GM18498 (cell line): ENCODE measurements around the gene PRPF31.
"Not testable (repeated sequence)": the region's sequence is repeated elsewhere in the genome, so short reads cannot be mapped to it uniquely, and the experiment has no call there.

Source experiments
- ATAC-seq: cut with Tn5 transposase; IDR thresholded peaks from one replicate; pipeline ENCODE4 v1.9.1; 2021; ENCODE audit warnings: mild to moderate bottlenecking, moderate library complexity; ENCODE audit not compliant: unreplicated experiment

The PRPF31 gene

GRCh38 chr19:54115109-54116063, at the start of gene PRPF31, which contains the start of gene TFPT:
TSS of gene PRPF31 (plus strand) at chr19:54115754. CDS start at chr19:54118279, 2,525 bp downstream.
TSS of gene TFPT (minus strand) at chr19:54115657. CDS start at chr19:54115269, 388 bp downstream.
- ATAC-seq, result peak; percentile 85

GRCh38 chr19:54069470-54069869, 46.1 kb upstream of the PRPF31 start:
- no peak for ATAC-seq

- ATAC-seq, result no peak
Measured at GRCh38 chr19:54073829-54074228, 41.7 kb upstream of the PRPF31 start.

- ATAC-seq, result no peak
Measured at GRCh38 chr19:54074851-54075250, 40.7 kb upstream of the PRPF31 start.

- no peak for ATAC-seq
Measured at GRCh38 chr19:54077334-54077733, 38.2 kb upstream of the PRPF31 start.

GRCh38 chr19:54081032-54081431, 34.5 kb upstream of the PRPF31 start, which contains the start of gene TARM1:
TSS of gene TARM1 (minus strand) at chr19:54081365. CDS start at chr19:54081340, 25 bp downstream.
- no peak for ATAC-seq

GRCh38 chr19:54084410-54084809, 31.1 kb upstream of the PRPF31 start:
- ATAC-seq, result no peak

- no peak for ATAC-seq
Measured at GRCh38 chr19:54094426-54095000, 21.0 kb upstream of the PRPF31 start.

- no peak for ATAC-seq
Measured at GRCh38 chr19:54095136-54095858, 20.3 kb upstream of the PRPF31 start.

- ATAC-seq, result not testable (repeated sequence)
Measured at GRCh38 chr19:54095859-54096616, 19.5 kb upstream of the PRPF31 start.

GRCh38 chr19:54096617-54097106, 18.9 kb upstream of the PRPF31 start:
- no peak for ATAC-seq

GRCh38 chr19:54099190-54099902, 16.2 kb upstream of the PRPF31 start:
- no peak for ATAC-seq

GRCh38 chr19:54099903-54100255, 15.7 kb upstream of the PRPF31 start:
- not testable (repeated sequence) for ATAC-seq

- ATAC-seq, result no peak
Measured at GRCh38 chr19:54100561-54100960, 15.0 kb upstream of the PRPF31 start, which contains the start of gene OSCAR. TSS of gene OSCAR (minus strand) at chr19:54100803. CDS start at chr19:54100792, 11 bp downstream.

- peak; percentile 93 for ATAC-seq
Measured at GRCh38 chr19:54102421-54103169, 13.0 kb upstream of the PRPF31 start, which contains the start of gene NDUFA3. TSS of gene NDUFA3 (plus strand) at chr19:54102855. CDS start at chr19:54102879, 24 bp downstream.

GRCh38 chr19:54104998-54105715, 10.4 kb upstream of the PRPF31 start:
- ATAC-seq, result no peak

GRCh38 chr19:54105796-54106195, 9.8 kb upstream of the PRPF31 start:
- ATAC-seq, result no peak

GRCh38 chr19:54106716-54107115, 8.8 kb upstream of the PRPF31 start:
- no peak for ATAC-seq
